ENCODE measurements around the gene CEP131. TPM values are rescaled to one million over a fixed set of nuclear protein-coding genes. Genes with fewer than 3 reads are reported as not detected.

CEP131 gene
- polyA plus RNA-seq, 2 of the 4 experiments (the other 2 are of a cell fraction) = 3.3 to 11.5 TPM

DNA sequence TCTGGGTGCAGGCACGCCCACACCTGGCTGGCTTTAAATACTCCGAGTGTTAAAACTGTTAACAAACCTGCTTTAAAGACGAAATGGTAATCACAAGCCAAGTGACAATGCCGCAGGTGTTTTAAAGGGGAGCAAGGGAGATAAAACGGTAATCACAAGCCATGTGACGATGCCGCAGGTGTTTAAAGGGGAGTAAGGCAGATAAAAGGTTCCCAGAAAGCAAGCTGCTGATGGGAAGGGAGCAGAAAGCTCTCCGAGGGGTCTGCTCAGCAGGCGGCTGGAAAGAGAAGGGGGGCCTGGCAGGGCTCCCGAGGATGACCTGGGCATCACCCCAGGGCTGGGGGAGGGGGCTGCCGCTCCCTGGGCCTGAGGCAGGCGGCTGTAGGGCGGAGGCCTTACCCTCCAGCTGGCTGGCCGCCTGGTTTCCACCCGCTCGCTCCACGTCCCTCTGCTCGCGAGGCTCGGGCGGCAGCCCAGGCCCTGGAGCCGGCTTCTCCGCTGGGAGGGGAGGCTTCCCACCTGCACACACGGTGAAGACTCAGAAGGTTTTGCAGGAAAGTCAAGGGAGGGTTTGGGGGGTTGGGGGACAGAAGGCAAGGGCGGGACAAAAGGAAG, 28.4 kb upstream of the CEP131 start:
- no peak overlapping the region for H3K4me3 ChIP-seq
- ChIA-PET CTCF (interaction anchor here (0.9 to 14.8 kb wide), 7 partner anchors 10 to 350 kb away, joined by 3 to 129 read pairs (median 5); partner anchors contain the start of gene SLC38A10), POLR2A (no interaction called here)
- ATAC-seq (no peak), DNase-seq (ENCODE audit: low read depth in 1 of 2, low spot score in 1 of 2) (no peak), FAIRE-seq (no peak)
- H3K27ac ChIP-seq = no peak overlapping the region
- TF ChIP-seq RAD21 (conservative IDR thresholded peaks at IDR 0.05 in 1 of 2, IDR thresholded peaks at IDR 0.05 in 1 of 2) (no peak), RNF2 (IDR thresholded peaks at IDR 0.05; ENCODE audit: borderline replicate concordance, low read depth) (no peak), HOXB13 (CRISPR knock-in tag; IDR thresholded peaks at IDR 0.05; ENCODE audit: low read depth) (no peak), POLR2AphosphoS2 (conservative IDR thresholded peaks at IDR 0.05; ENCODE audit: low read length) (no peak), HDAC2 (IDR thresholded peaks at IDR 0.05) (no peak), FOSL2 (IDR thresholded peaks at IDR 0.05) (no peak), FOSL2 (CRISPR knock-in tag; IDR thresholded peaks at IDR 0.05) (no peak), ZC3H11A (IDR thresholded peaks at IDR 0.05) (no peak), POLR2A (IDR thresholded peaks at IDR 0.05; ENCODE audit: low read length) (no peak), SMC3 (IDR thresholded peaks at IDR 0.05) (no peak), ZFP36 (IDR thresholded peaks at IDR 0.05; ENCODE audit: borderline replicate concordance, partially characterized antibody) (no peak), PHF8 (IDR thresholded peaks at IDR 0.05; ENCODE audit: borderline replicate concordance, low read depth) (no peak), MAFK (IDR thresholded peaks at IDR 0.05; ENCODE audit: partially characterized antibody) (no peak), JUNB (IDR thresholded peaks at IDR 0.05) (no peak), HOXB5 (CRISPR knock-in tag; IDR thresholded peaks at IDR 0.05) (no peak)
- TF ChIP-seq, protein P1, sequence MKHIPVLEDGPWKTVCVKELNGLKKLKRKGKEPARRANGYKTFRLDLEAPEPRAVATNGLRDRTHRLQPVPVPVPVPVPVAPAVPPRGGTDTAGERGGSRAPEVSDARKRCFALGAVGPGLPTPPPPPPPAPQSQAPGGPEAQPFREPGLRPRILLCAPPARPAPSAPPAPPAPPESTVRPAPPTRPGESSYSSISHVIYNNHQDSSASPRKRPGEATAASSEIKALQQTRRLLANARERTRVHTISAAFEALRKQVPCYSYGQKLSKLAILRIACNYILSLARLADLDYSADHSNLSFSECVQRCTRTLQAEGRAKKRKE (CRISPR knock-in tag; IDR thresholded peaks at IDR 0.05; ENCODE audit: low read depth) = no peak
- TF ChIP-seq, protein P2, sequence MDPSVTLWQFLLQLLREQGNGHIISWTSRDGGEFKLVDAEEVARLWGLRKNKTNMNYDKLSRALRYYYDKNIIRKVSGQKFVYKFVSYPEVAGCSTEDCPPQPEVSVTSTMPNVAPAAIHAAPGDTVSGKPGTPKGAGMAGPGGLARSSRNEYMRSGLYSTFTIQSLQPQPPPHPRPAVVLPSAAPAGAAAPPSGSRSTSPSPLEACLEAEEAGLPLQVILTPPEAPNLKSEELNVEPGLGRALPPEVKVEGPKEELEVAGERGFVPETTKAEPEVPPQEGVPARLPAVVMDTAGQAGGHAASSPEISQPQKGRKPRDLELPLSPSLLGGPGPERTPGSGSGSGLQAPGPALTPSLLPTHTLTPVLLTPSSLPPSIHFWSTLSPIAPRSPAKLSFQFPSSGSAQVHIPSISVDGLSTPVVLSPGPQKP (IDR thresholded peaks at IDR 0.05; ENCODE audit: low read depth, low read length) = no peak
- TF ChIP-seq, protein P3, sequence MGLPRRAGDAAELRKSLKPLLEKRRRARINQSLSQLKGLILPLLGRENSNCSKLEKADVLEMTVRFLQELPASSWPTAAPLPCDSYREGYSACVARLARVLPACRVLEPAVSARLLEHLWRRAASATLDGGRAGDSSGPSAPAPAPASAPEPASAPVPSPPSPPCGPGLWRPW (IDR thresholded peaks at IDR 0.05) = no peak
- WGBS (ENCODE audit: missing lambda C conversion rate) = 87% methylated on average over 25 of the region's 25 CpGs
- H3K4me2 ChIP-seq = no peak overlapping the region
- peaks cover 9% of the 10 kb centered on the region for H3K4me1 ChIP-seq
- H3K9me3 ChIP-seq = no peaks in the 10 kb centered on the region

DNA sequence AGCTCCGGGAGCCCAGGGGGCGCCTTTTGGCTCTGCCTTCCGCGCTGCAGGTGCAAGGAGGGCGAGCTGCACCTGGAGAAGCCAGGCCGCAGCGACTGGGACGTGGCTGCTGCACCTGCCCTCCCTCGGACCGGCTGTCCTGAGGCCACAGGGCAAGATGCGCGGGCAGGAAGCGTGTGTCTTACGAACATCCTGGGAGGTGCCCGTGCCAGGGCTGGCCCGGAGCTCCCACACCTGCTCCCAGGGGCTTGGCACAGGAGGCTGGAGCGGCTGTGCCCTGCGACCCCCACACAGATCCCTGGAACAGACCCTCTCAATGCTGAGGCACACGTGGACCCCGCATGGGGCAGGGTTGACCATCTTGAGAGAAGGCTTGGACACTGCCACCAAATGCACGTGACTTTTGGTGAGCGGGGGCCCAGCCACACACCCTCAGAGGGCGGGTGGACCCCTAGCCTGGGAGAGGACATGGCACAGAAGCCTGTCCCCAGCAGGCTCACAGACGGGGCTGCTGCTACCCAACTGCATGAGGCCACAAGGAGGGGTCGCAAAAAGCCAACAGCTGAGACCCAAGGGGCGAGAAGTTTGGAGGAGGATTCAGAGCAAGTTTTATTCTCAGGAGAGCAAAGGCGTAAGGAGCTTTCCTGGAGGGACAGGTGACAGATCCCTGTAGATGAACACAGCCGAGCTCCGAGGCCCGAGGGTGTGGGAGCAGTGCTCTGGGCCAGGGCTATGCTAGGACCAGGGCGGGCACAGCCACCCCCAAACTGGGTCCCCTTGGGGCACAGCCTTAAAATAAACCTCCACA, 27.7 kb upstream of the CEP131 start:
- H3K4me1 ChIP-seq = peaks cover 5% of the 10 kb centered on the region; the same call in 2 of the 3 replicates
- DNase-seq (ENCODE audit: low read depth in 1 of 2, low spot score in 1 of 2) (no peak), FAIRE-seq (no peak), ATAC-seq (no peak)
- 91% methylated on average over 27 of the region's 31 CpGs for WGBS (ENCODE audit: missing lambda C conversion rate)
- H3K4me2 ChIP-seq = no peak overlapping the region
- no peak overlapping the region for H3K27ac ChIP-seq
- TF ChIP-seq EHF (CRISPR knock-in tag; IDR thresholded peaks at IDR 0.05) = no peak
- no peak for TF ChIP-seq PHF8 (IDR thresholded peaks at IDR 0.05; ENCODE audit: borderline replicate concordance, low read depth)
- TF ChIP-seq, protein P4, sequence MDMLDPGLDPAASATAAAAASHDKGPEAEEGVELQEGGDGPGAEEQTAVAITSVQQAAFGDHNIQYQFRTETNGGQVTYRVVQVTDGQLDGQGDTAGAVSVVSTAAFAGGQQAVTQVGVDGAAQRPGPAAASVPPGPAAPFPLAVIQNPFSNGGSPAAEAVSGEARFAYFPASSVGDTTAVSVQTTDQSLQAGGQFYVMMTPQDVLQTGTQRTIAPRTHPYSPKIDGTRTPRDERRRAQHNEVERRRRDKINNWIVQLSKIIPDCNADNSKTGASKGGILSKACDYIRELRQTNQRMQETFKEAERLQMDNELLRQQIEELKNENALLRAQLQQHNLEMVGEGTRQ (IDR thresholded peaks at IDR 0.05) = no peak
- no peak for TF ChIP-seq ESRRA (IDR thresholded peaks at IDR 0.05; ENCODE audit: borderline replicate concordance, low read length)
- TF ChIP-seq HOXB13 (CRISPR knock-in tag; IDR thresholded peaks at IDR 0.05; ENCODE audit: low read depth) = no peak
- TF ChIP-seq MAZ (IDR thresholded peaks at IDR 0.05; ENCODE audit: borderline replicate concordance, low read depth, low read length) = no peak
- no peak for TF ChIP-seq JUNB (IDR thresholded peaks at IDR 0.05)
- TF ChIP-seq, protein P5, sequence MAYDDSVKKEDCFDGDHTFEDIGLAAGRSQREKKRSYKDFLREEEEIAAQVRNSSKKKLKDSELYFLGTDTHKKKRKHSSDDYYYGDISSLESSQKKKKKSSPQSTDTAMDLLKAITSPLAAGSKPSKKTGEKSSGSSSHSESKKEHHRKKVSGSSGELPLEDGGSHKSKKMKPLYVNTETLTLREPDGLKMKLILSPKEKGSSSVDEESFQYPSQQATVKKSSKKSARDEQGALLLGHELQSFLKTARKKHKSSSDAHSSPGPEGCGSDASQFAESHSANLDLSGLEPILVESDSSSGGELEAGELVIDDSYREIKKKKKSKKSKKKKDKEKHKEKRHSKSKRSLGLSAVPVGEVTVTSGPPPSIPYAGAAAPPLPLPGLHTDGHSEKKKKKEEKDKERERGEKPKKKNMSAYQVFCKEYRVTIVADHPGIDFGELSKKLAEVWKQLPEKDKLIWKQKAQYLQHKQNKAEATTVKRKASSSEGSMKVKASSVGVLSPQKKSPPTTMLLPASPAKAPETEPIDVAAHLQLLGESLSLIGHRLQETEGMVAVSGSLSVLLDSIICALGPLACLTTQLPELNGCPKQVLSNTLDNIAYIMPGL (CRISPR knock-in tag; IDR thresholded peaks at IDR 0.05; ENCODE audit: borderline replicate concordance) = no peak
- TF ChIP-seq ZFP36 (IDR thresholded peaks at IDR 0.05; ENCODE audit: borderline replicate concordance, partially characterized antibody) = no peak
- TF ChIP-seq HEYL (CRISPR knock-in tag; IDR thresholded peaks at IDR 0.05) = no peak
- TF ChIP-seq, protein P6, sequence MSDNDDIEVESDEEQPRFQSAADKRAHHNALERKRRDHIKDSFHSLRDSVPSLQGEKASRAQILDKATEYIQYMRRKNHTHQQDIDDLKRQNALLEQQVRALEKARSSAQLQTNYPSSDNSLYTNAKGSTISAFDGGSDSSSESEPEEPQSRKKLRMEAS (IDR thresholded peaks at IDR 0.05) = no peak
- TF ChIP-seq ZC3H11A (IDR thresholded peaks at IDR 0.05) = no peak
- TF ChIP-seq EP300 (IDR thresholded peaks at IDR 0.05) = no peak
- TF ChIP-seq CBX8 (IDR thresholded peaks at IDR 0.05) = no peak
- no peak for TF ChIP-seq MAFK (IDR thresholded peaks at IDR 0.05; ENCODE audit: partially characterized antibody)
- no peak for TF ChIP-seq TFCP2L1 (CRISPR knock-in tag; IDR thresholded peaks at IDR 0.05)
- no peak for TF ChIP-seq KDM5A (IDR thresholded peaks at IDR 0.05)
- no peak for TF ChIP-seq ZNF302 (CRISPR knock-in tag; IDR thresholded peaks at IDR 0.05)
- no peak for TF ChIP-seq FOXS1 (CRISPR knock-in tag; IDR thresholded peaks at IDR 0.05)
- TF ChIP-seq NR3C1 (IDR thresholded peaks at IDR 0.05) = no peak
- no peak overlapping the region for H3K4me3 ChIP-seq
- H3K9me3 ChIP-seq = no peaks in the 10 kb centered on the region
- CTCF ChIA-PET = interaction anchor here (0.6 to 14.8 kb wide), 7 partner anchors 10 to 887 kb away, joined by 3 to 129 read pairs (median 5); partner anchors contain the start of gene SLC38A10
- POLR2A ChIA-PET = no interaction called here

All from A549 (cell line).